H1 (cell line): ENCODE measurements around the gene SERINC4.

Experiments
- EZH2 ChIP-seq: fragments of 200-600 bp; sonication (generic); IDR thresholded peaks from 2 replicates; pipeline ENCODE4 v1.7.1; 2012; ENCODE audit warnings: low read depth, mild to moderate bottlenecking, moderate library complexity, low read length, inconsistent platforms; ENCODE audit not compliant: severe bottlenecking
- PHF8 ChIP-seq: fragments of 200-600 bp; sonication (generic); conservative IDR thresholded peaks from 2 replicates; pipeline ENCODE4 v1.7.1; 2012; ENCODE audit warnings: low read depth, mild to moderate bottlenecking, inconsistent platforms, low read length, moderate library complexity
- POLR2A ChIP-seq, 2 experiments: IDR thresholded peaks; 1 replicate in 1 of 2; 2 replicates in 1 of 2; pipeline ENCODE4 v1.6.1; 2011; ENCODE audit warnings: low read depth in 2 of 2, low read length in 2 of 2, mild to moderate bottlenecking in 2 of 2; ENCODE audit errors: control extremely low read depth in 1 of 2
- POLR2AphosphoS5 ChIP-seq: IDR thresholded peaks from 2 replicates; pipeline ENCODE4 v1.6.1; 2011; ENCODE audit warnings: low read depth, low read length

- no peak for TF ChIP-seq POLR2A (IDR thresholded peaks at IDR 0.05; ENCODE audit: control extremely low read depth in 1 of 2, low read depth in 2 of 2, low read length in 2 of 2)
- TF ChIP-seq EZH2 = no peak
- no peak for TF ChIP-seq PHF8
- TF ChIP-seq POLR2AphosphoS5 = no peak
Measured at GRCh38 chr15:43828061-43828657, 28.1 kb upstream of the SERINC4 start.
